KMS-11 (cell line): ENCODE measurements around the gene MSL1.

Experiments
- H2AFZ ChIP-seq: fragments of 200-600 bp; sonication (generic); 2 replicates; pipeline ENCODE4 v1.6.1; 2016; ENCODE audit warnings: antibody characterized with exemption, mixed run types, low read depth
- H3K27ac ChIP-seq: fragments of 200-600 bp; sonication (generic); 2 replicates; pipeline ENCODE4 v1.6.1; 2016; ENCODE audit warnings: mild to moderate bottlenecking, mixed run types
- H3K27me3 ChIP-seq: fragments of 200-600 bp; sonication (generic); 2 replicates; pipeline ENCODE4 v1.6.1; 2017; ENCODE audit warnings: mild to moderate bottlenecking, low read depth, mixed run types, moderate library complexity; ENCODE audit not compliant: insufficient read depth
- H3K36me3 ChIP-seq: fragments of 200-600 bp; sonication (generic); 2 replicates; pipeline ENCODE4 v1.6.1; 2017; ENCODE audit warnings: mild to moderate bottlenecking, mixed run types; ENCODE audit not compliant: insufficient read depth
- H3K4me1 ChIP-seq: fragments of 200-600 bp; sonication (generic); 2 replicates; pipeline ENCODE4 v1.6.1; 2016; ENCODE audit warnings: mild to moderate bottlenecking, low read depth, mixed run types; ENCODE audit not compliant: poor library complexity, severe bottlenecking
- H3K4me2 ChIP-seq: fragments of 200-600 bp; sonication (generic); 2 replicates; pipeline ENCODE4 v1.7.0; 2016; ENCODE audit warnings: mild to moderate bottlenecking, mixed run types
- H3K4me3 ChIP-seq: fragments of 200-600 bp; sonication (generic); IDR thresholded peaks from 2 replicates; pipeline ENCODE4 v1.6.1; 2017; ENCODE audit warnings: low read depth, low read length, mixed read lengths; ENCODE audit not compliant: insufficient read depth
- H3K79me2 ChIP-seq: fragments of 200-600 bp; sonication (generic); 2 replicates; pipeline ENCODE4 v1.6.1; 2016; ENCODE audit warnings: low read depth, mixed run types; ENCODE audit not compliant: insufficient read depth
- H3K9ac ChIP-seq: fragments of 200-600 bp; sonication (generic); 2 replicates; pipeline ENCODE4 v1.6.1; 2016; ENCODE audit warnings: mild to moderate bottlenecking, mixed run types
- H4K20me1 ChIP-seq: fragments of 200-600 bp; sonication (generic); 2 replicates; pipeline ENCODE4 v1.6.1; 2016; ENCODE audit warnings: mild to moderate bottlenecking, mixed run types; ENCODE audit not compliant: insufficient read depth
- CTCF ChIP-seq: fragments of 200-600 bp; sonication (generic); conservative IDR thresholded peaks from 2 replicates; pipeline ENCODE4 v1.6.1; 2017; ENCODE audit warnings: low read depth, mild to moderate bottlenecking, antibody characterized with exemption, low read length, moderate library complexity, mixed read lengths

MSL1 gene

GRCh38 chr17:40087049-40087794, 34.5 kb upstream of the MSL1 start:
- Histone ChIP-seq H3K27ac (no peak overlapping the region), H3K36me3 (0 out of 2 replicates have a peak, but pooled peaks cover 3% of the 10 kb centered on the region), H2AFZ (no peak overlapping the region), H3K9ac (no peak overlapping the region), H3K4me1 (no peaks in the 10 kb centered on the region), H3K4me3 (no peak overlapping the region), H3K27me3 (no peaks in the 10 kb centered on the region), H4K20me1 (no peaks in the 10 kb centered on the region), H3K4me2 (no peak overlapping the region), H3K79me2 (no peaks in the 10 kb centered on the region)
- no peak for TF ChIP-seq CTCF

- Histone ChIP-seq H3K27me3 (no peaks in the 10 kb centered on the region), H3K4me1 (no peaks in the 10 kb centered on the region), H2AFZ (no peak overlapping the region), H4K20me1 (no peaks in the 10 kb centered on the region), H3K79me2 (no peaks in the 10 kb centered on the region), H3K27ac (no peak overlapping the region), H3K9ac (no peak overlapping the region), H3K4me3 (no peak overlapping the region), H3K36me3 (0 out of 2 replicates have a peak, but pooled peaks cover 3% of the 10 kb centered on the region), H3K4me2 (no peak overlapping the region)
- no peak for TF ChIP-seq CTCF
Observed at GRCh38 chr17:40087903-40088718, 33.7 kb upstream of the MSL1 start.

- H3K27me3 ChIP-seq = no peaks in the 10 kb centered on the region
- no peak overlapping the region for H3K4me3 ChIP-seq
- no peaks in the 10 kb centered on the region for H4K20me1 ChIP-seq
- H3K4me1 ChIP-seq = no peaks in the 10 kb centered on the region
- H3K9ac ChIP-seq = no peak overlapping the region
- H3K36me3 ChIP-seq = 0 out of 2 replicates have a peak, but pooled peaks cover 3% of the 10 kb centered on the region
- TF ChIP-seq CTCF = no peak
- no peaks in the 10 kb centered on the region for H3K79me2 ChIP-seq
- no peak overlapping the region for H2AFZ ChIP-seq
- H3K27ac ChIP-seq = no peak overlapping the region
- H3K4me2 ChIP-seq = no peak overlapping the region
Observed at GRCh38 chr17:40089077-40089895, 32.5 kb upstream of the MSL1 start.

- Histone ChIP-seq H4K20me1 (no peaks in the 10 kb centered on the region), H3K27me3 (no peaks in the 10 kb centered on the region), H3K79me2 (no peaks in the 10 kb centered on the region), H3K4me1 (peaks cover under 1% of the 10 kb centered on the region), H2AFZ (no peak overlapping the region), H3K9ac (no peak overlapping the region), H3K36me3 (no peaks in the 10 kb centered on the region), H3K4me2 (no peak overlapping the region), H3K27ac (no peak overlapping the region), H3K4me3 (no peak overlapping the region)
- no peak for TF ChIP-seq CTCF
Observed at GRCh38 chr17:40090237-40091119, 31.3 kb upstream of the MSL1 start.
